Measurements from ENCODE around the gene ARHGEF10L.

ARHGEF10L gene

GRCh38 chr1:17621691-17622090 is 82.2 kb downstream of the ARHGEF10L start:
- Histone ChIP-seq H3K4me1 (ENCODE audit: control insufficient read depth, low read length) (no peaks in the 10 kb centered on the region), H4K20me1 (ENCODE audit: control insufficient read depth, insufficient read depth, low read depth, low read length) (no peaks in the 10 kb centered on the region), H3K9me2 (replicated peaks; ENCODE audit: control insufficient read depth, low read length) (no peaks in the 10 kb centered on the region), H3K36me3 (ENCODE audit: control insufficient read depth, low read length) (no peaks in the 10 kb centered on the region), H3K4me3 (ENCODE audit: low read length) (no peak overlapping the region), H3K79me2 (ENCODE audit: control insufficient read depth, low read length) (no peaks in the 10 kb centered on the region), H3K4me2 (ENCODE audit: low read length) (no peak overlapping the region), H3K27ac (ENCODE audit: low read depth, low read length) (no peak overlapping the region), H3F3A (ENCODE audit: control insufficient read depth, insufficient read depth) (no peaks in the 10 kb centered on the region), H3K9me3 (ENCODE audit: control insufficient read depth, insufficient read depth, low read length) (no peaks in the 10 kb centered on the region), H3K27me3 (ENCODE audit: control insufficient read depth, low read length) (no peaks in the 10 kb centered on the region)
- TF ChIP-seq CTCF (IDR thresholded peaks at IDR 0.05; ENCODE audit: low read depth, low read length, poor library complexity, severe bottlenecking), result no peak

- TF ChIP-seq EZH2phosphoT487 (IDR thresholded peaks at IDR 0.05; ENCODE audit: borderline replicate concordance, low read length) (no peak), CTCF (IDR thresholded peaks at IDR 0.05; ENCODE audit: low read depth, low read length, poor library complexity, severe bottlenecking) (no peak)
- H3K4me2 ChIP-seq (ENCODE audit: low read length), result no peak overlapping the region
- no peaks in the 10 kb centered on the region for H3K79me2 ChIP-seq (ENCODE audit: control insufficient read depth, low read length)
- no peak overlapping the region for H3K27ac ChIP-seq (ENCODE audit: low read depth, low read length)
- no peaks in the 10 kb centered on the region for H3K4me1 ChIP-seq (ENCODE audit: control insufficient read depth, low read length)
- no peaks in the 10 kb centered on the region for H3K9me2 ChIP-seq (replicated peaks; ENCODE audit: control insufficient read depth, low read length)
- H4K20me1 ChIP-seq (ENCODE audit: control insufficient read depth, insufficient read depth, low read depth, low read length), result no peaks in the 10 kb centered on the region
- H3K36me3 ChIP-seq (ENCODE audit: control insufficient read depth, low read length), result no peaks in the 10 kb centered on the region
- no peaks in the 10 kb centered on the region for H3F3A ChIP-seq (ENCODE audit: control insufficient read depth, insufficient read depth)
- no peak overlapping the region for H3K4me3 ChIP-seq (ENCODE audit: low read length)
- no peaks in the 10 kb centered on the region for H3K9me3 ChIP-seq (ENCODE audit: control insufficient read depth, insufficient read depth, low read length)
- no peaks in the 10 kb centered on the region for H3K27me3 ChIP-seq (ENCODE audit: control insufficient read depth, low read length)
Measured at GRCh38 chr1:17622823-17623222, 83.3 kb downstream of the ARHGEF10L start.

GRCh38 chr1:17624611-17625233 is 85.2 kb downstream of the ARHGEF10L start:
- no peaks in the 10 kb centered on the region for H3K27me3 ChIP-seq (ENCODE audit: control insufficient read depth, low read length)
- TF ChIP-seq CTCF (IDR thresholded peaks at IDR 0.05; ENCODE audit: low read depth, low read length, poor library complexity, severe bottlenecking), result no peak
- TF ChIP-seq EZH2phosphoT487 (IDR thresholded peaks at IDR 0.05; ENCODE audit: borderline replicate concordance, low read length), result no peak
- no peak overlapping the region for H3K27ac ChIP-seq (ENCODE audit: low read depth, low read length)
- no peaks in the 10 kb centered on the region for H3K9me3 ChIP-seq (ENCODE audit: control insufficient read depth, insufficient read depth, low read length)
- H3F3A ChIP-seq (ENCODE audit: control insufficient read depth, insufficient read depth), result no peaks in the 10 kb centered on the region
- no peak overlapping the region for H3K4me3 ChIP-seq (ENCODE audit: low read length)
- H3K4me1 ChIP-seq (ENCODE audit: control insufficient read depth, low read length), result no peaks in the 10 kb centered on the region
- H3K36me3 ChIP-seq (ENCODE audit: control insufficient read depth, low read length), result no peaks in the 10 kb centered on the region
- H3K9me2 ChIP-seq (replicated peaks; ENCODE audit: control insufficient read depth, low read length), result no peaks in the 10 kb centered on the region
- no peaks in the 10 kb centered on the region for H4K20me1 ChIP-seq (ENCODE audit: control insufficient read depth, insufficient read depth, low read depth, low read length)
- H3K4me2 ChIP-seq (ENCODE audit: low read length), result no peak overlapping the region
- H3K79me2 ChIP-seq (ENCODE audit: control insufficient read depth, low read length), result no peaks in the 10 kb centered on the region

Measured in DOHH2 (cell line).